CD4-positive, alpha-beta T cell (primary cell): ENCODE data around the gene GYS1. TPM values are rescaled to one million over a fixed set of nuclear protein-coding genes. Genes with fewer than 3 reads are reported as not detected.

Source experiments
- ATAC-seq: fragments of 200-7000 bp; cut with Tn5 transposase; one replicate; pipeline ENCODE4 v1.10.0; 2022; ENCODE audit warnings: mild to moderate bottlenecking; ENCODE audit not compliant: poor library complexity
- CTCF ChIA-PET: fragments of 350-600 bp; sonication (Branson Sonifier 250); formaldehyde crosslinking; loops from one replicate; lab custom pipeline; 2021; ENCODE audit warnings: antibody characterized with exemption, inconsistent platforms; lab: Charles Lee
- POLR2A ChIA-PET: fragments of 350-600 bp; sonication (Branson Sonifier 250); formaldehyde crosslinking; loops from one replicate; lab custom pipeline; 2021; ENCODE audit warnings: antibody characterized with exemption, inconsistent platforms; lab: Charles Lee
- DNase-seq, 14 experiments: peaks; one replicate each; pipeline ENCODE4 v3.0.0-alpha.2; 2013 to 2020; ENCODE audit warnings: mixed read lengths in 2 of 14
- H3K27ac ChIP-seq, 2 donors: one replicate each; pipeline versions ENCODE4 v1.5.1 to v1.7.0; 2013; ENCODE audit warnings: low read length in 2 of 2, low read depth in 1 of 2, mild to moderate bottlenecking in 1 of 2
- H3K27me3 ChIP-seq, 2 experiments: 1 replicate in 1 of 2; 2 replicates in 1 of 2; pipeline versions ENCODE4 v1.6.1 to v1.7.0; 2013; ENCODE audit warnings: low read length in 2 of 2, control low read depth in 1 of 2, mild to moderate bottlenecking in 1 of 2, moderate library complexity in 1 of 2; ENCODE audit not compliant: insufficient read depth in 2 of 2, control insufficient read depth in 1 of 2
- H3K36me3 ChIP-seq: one replicate; pipeline ENCODE4 v1.6.1; 2013; ENCODE audit warnings: low read length, control low read depth; ENCODE audit not compliant: insufficient read depth
- H3K4me1 ChIP-seq: one replicate; pipeline ENCODE4 v1.6.1; 2013; ENCODE audit warnings: low read length, control low read depth; ENCODE audit not compliant: insufficient read depth
- H3K4me3 ChIP-seq: one replicate; pipeline ENCODE4 v1.5.1; 2013; ENCODE audit warnings: mild to moderate bottlenecking, low read length, moderate library complexity
- H3K9me3 ChIP-seq, 2 experiments: 1 replicate in 1 of 2; 2 replicates in 1 of 2; pipeline versions ENCODE4 v1.6.1 to v1.7.0; 2013; ENCODE audit warnings: low read length in 2 of 2, mild to moderate bottlenecking in 2 of 2, control low read depth in 1 of 2, moderate library complexity in 1 of 2; ENCODE audit not compliant: control insufficient read depth in 1 of 2, insufficient read depth in 1 of 2
- H3K27ac Mint-ChIP-seq: one replicate; pipeline ENCODE4 v1.8.0; 2020; ENCODE audit warnings: mixed read lengths
- H3K27me3 Mint-ChIP-seq: one replicate; pipeline ENCODE4 v1.8.0; 2021; ENCODE audit warnings: mixed read lengths
- H3K36me3 Mint-ChIP-seq: one replicate; pipeline ENCODE4 v1.8.0; 2021; ENCODE audit warnings: low read depth, mixed read lengths
- H3K4me1 Mint-ChIP-seq: one replicate; pipeline ENCODE4 v1.8.0; 2021; ENCODE audit warnings: low read depth, mixed read lengths
- H3K4me3 Mint-ChIP-seq: one replicate; pipeline ENCODE4 v1.8.0; 2020; ENCODE audit warnings: mild to moderate bottlenecking, mixed read lengths
- H3K9me3 Mint-ChIP-seq: one replicate; pipeline ENCODE4 v1.8.0; 2020; ENCODE audit warnings: mixed read lengths
- intact Hi-C, 2 experiments: fragments of 100-400 bp; cut with DNase I in 1 of 2; cut with micrococcal nuclease in 1 of 2; formaldehyde crosslinking; loops; one replicate each; pipeline versions ENCODE4 v1.15.1 to v1.9.0; 2023 to 2025; cut with DNase I, micrococcal nuclease
- total RNA-seq, 174 experiments: library from RNA in 2 of 174; stranded (reverse) in 2 of 174; gene quantifications; one replicate each; pipeline ENCODE4 v1.2.3 and lab custom pipeline; 2021 to 2026
- TF ChIP-seq, protein P1 (sequence below): fragments of 200-600 bp; IDR thresholded peaks from one replicate; pipeline ENCODE4 v1.8.0; 2022; ENCODE audit warnings: antibody characterized with exemption, mild to moderate bottlenecking

GYS1 gene
- total RNA-seq, 2 experiments from 2014 or later: 13.2 to 14.1 TPM

DNA sequence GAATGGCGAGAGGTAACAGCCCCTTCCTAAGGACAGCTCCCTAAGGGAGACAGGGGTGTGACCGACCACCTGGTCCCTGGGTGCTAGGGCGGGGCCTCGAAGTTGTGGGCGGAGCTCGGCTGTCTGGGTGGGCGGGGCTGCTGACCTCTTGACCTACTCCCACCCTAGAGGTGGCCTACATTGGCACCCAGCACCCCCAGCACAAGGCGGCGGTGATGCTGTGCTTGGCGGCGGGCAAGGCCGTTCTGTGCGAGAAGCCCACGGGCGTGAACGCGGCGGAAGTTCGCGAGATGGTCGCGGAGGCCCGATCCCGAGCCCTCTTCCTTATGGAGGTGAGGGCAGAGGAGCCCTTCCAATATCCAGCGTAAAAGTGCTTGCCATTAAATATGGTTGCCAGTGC lies 57.2 kb downstream of the GYS1 start:
- intact Hi-C loops: no loop called here
- H3K4me3 Mint-ChIP-seq: no peak overlapping the region
- POLR2A ChIA-PET: interaction anchor here (0.7 kb wide), 1 partner anchor 60 kb away, joined by 4 read pairs; no protein-coding TSS in a partner anchor
- no peak for DNase-seq
- H3K27me3 Mint-ChIP-seq: no peaks in the 10 kb centered on the region
- H3K4me1 Mint-ChIP-seq: peaks cover 20% of the 10 kb centered on the region
- H3K27ac Mint-ChIP-seq: no peak overlapping the region
- H3K9me3 Mint-ChIP-seq: no peaks in the 10 kb centered on the region
- H3K27me3 ChIP-seq: no peaks in the 10 kb centered on the region
- H3K27ac ChIP-seq: no peak overlapping the region
- TF ChIP-seq, protein P1, sequence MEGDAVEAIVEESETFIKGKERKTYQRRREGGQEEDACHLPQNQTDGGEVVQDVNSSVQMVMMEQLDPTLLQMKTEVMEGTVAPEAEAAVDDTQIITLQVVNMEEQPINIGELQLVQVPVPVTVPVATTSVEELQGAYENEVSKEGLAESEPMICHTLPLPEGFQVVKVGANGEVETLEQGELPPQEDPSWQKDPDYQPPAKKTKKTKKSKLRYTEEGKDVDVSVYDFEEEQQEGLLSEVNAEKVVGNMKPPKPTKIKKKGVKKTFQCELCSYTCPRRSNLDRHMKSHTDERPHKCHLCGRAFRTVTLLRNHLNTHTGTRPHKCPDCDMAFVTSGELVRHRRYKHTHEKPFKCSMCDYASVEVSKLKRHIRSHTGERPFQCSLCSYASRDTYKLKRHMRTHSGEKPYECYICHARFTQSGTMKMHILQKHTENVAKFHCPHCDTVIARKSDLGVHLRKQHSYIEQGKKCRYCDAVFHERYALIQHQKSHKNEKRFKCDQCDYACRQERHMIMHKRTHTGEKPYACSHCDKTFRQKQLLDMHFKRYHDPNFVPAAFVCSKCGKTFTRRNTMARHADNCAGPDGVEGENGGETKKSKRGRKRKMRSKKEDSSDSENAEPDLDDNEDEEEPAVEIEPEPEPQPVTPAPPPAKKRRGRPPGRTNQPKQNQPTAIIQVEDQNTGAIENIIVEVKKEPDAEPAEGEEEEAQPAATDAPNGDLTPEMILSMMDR: no peak
- H3K4me1 ChIP-seq: peaks cover 14% of the 10 kb centered on the region
- H3K36me3 ChIP-seq: no peaks in the 10 kb centered on the region
- CTCF ChIA-PET: interaction anchor here (0.6 to 0.7 kb wide), 2 partner anchors 82 to 93 kb away, joined by 3 read pairs; no protein-coding TSS in a partner anchor
- no peak for ATAC-seq
- H3K36me3 Mint-ChIP-seq: peaks cover 5% of the 10 kb centered on the region
- no peak overlapping the region for H3K4me3 ChIP-seq
- H3K9me3 ChIP-seq: peaks cover 0 to 6% of the 10 kb centered on the region in 2 experiments

- no peak overlapping the region for H3K4me3 ChIP-seq
- no peak overlapping the region for H3K27ac ChIP-seq
- intact Hi-C loops: loop anchor here in 1 of 2 experiments (5.0 kb wide), 1 partner anchor 37 kb away; no protein-coding TSS in a partner anchor
- Mint-ChIP-seq H3K27me3 (no peaks in the 10 kb centered on the region), H3K36me3 (peaks cover 5% of the 10 kb centered on the region), H3K4me3 (peak overlapping the region; percentile 45), H3K4me1 (peaks cover 20% of the 10 kb centered on the region), H3K9me3 (no peaks in the 10 kb centered on the region), H3K27ac (no peak overlapping the region)
- H3K9me3 ChIP-seq: no peaks in the 10 kb centered on the region
- no peak for DNase-seq
- no peaks in the 10 kb centered on the region for H3K36me3 ChIP-seq
- peaks cover 14% of the 10 kb centered on the region for H3K4me1 ChIP-seq
- H3K27me3 ChIP-seq: no peaks in the 10 kb centered on the region
- TF ChIP-seq, protein P1: no peak
- CTCF ChIA-PET: no interaction called here
- POLR2A ChIA-PET: no interaction called here
- ATAC-seq: no peak
Observed at GRCh38 chr19:48934837-48935236, 58.3 kb downstream of the GYS1 start.

DNA sequence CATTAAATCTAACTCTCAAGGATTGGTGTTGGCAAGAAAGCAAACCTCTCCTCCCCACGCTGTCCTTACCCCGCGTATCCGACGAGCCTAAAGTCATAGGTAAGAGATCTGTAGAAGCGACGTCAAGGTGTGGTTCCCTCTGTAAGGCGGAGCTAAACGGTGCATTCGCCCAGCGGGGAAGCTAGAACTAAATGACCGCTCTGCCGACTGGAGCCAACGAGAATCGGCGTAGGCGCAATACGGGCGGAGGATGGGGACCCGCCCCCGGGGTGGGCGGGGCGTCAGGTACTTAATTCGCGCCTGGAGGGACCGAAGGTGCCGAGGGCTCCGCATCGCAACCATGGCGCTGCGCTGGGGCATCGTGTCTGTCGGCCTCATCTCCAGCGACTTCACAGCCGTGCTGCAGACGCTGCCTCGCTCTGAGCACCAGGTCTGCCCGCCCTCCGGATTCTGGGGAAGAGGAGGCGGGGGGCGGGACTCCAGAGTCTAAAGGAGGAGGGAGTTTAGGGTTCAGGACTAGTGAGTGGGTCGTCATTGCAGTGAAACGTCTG lies 59.7 kb downstream of the GYS1 start, which contains the start of gene DHDH:
TSS of gene DHDH (plus strand) at position 318 of the 551 bp plus-strand sequence. CDS start at position 341, 23 bp downstream.
- no peaks in the 10 kb centered on the region for H3K27me3 Mint-ChIP-seq
- peaks cover 14% of the 10 kb centered on the region for H3K4me1 ChIP-seq
- no peaks in the 10 kb centered on the region for H3K9me3 ChIP-seq
- ChIA-PET POLR2A (interaction anchor here (0.7 to 1.9 kb wide), 9 partner anchors 15 to 61 kb away, joined by 3 to 15 read pairs (median 6); partner anchors contain the start of genes FTL, NUCB1, PPP1R15A and RUVBL2), CTCF (interaction anchor here (1.2 to 1.7 kb wide), 2 partner anchors 34 to 38 kb away, joined by 3 to 8 read pairs; partner anchors contain the start of gene NUCB1)
- H3K4me3 Mint-ChIP-seq: peak within 1 kb of the TSS; percentile 82
- H3K27me3 ChIP-seq: no peaks in the 10 kb centered on the region
- H3K36me3 ChIP-seq: no peaks in the 10 kb centered on the region
- no peaks in the 10 kb centered on the region for H3K36me3 Mint-ChIP-seq
- intact Hi-C loops: loop anchor here in 1 of 2 experiments (2.0 to 5.0 kb wide), 3 partner anchors 33 to 59 kb away; partner anchors contain the start of genes GYS1, NUCB1 and RUVBL2
- DNase-seq (peak; percentile 77 to 96 (median 86)), ATAC-seq (peak; percentile 96)
- peak within 1 kb of the TSS in 1 of 2 donors; percentile 25 for H3K27ac ChIP-seq
- H3K4me3 ChIP-seq: peak within 1 kb of the TSS; percentile 63
- peak within 1 kb of the TSS; percentile 77 for H3K27ac Mint-ChIP-seq
- no peaks in the 10 kb centered on the region for H3K9me3 Mint-ChIP-seq
- peaks cover 20% of the 10 kb centered on the region for H3K4me1 Mint-ChIP-seq
- TF ChIP-seq, protein P1: no peak
